Endometrial microvascular endothelial cells (primary cell): ENCODE data around the gene NKAIN2. TPM values are rescaled to one million over a fixed set of nuclear protein-coding genes. Genes with fewer than 3 reads are reported as not detected.
"Not testable (repeated sequence)": the region's sequence is repeated elsewhere in the genome, so short reads cannot be mapped to it uniquely, and the experiment has no call there.

Experiments used
- in situ Hi-C: cut with HindIII; loops from 2 replicates; pipeline ENCODE4 v1.10.0; 2017; ENCODE audit warnings: low sequenced_read_pairs, low pct_unique_long_range_greater_than_20kb; ENCODE audit errors: inconsistent ontology term
- total RNA-seq: library from RNA; depleted of rRNA; stranded (reverse); fragments of >200 nt; gene quantifications from one replicate; pipeline ENCODE4 v1.2.3, GENCODE V29; 2015; ENCODE audit errors: inconsistent ontology term

Gene NKAIN2
- total RNA-seq, 1 donor from 2014 or later, result not detected

DNA sequence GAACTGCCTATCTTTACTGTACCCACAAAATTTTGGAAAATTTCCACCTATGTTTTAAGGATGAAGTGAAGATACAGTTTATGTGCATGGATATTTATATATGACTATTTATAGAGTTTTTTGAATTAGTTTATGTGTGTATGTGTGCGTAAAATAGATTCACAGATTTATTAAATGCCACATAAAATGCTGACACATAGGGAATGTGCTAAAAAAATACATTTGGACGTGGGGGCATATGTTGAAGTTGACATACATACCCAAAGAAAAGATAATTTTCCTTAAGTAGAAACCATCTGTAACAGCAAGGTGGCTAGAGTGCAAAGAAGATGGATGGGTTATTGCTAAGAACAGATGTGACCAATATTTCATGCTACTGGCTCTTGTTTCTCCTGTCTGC is 856.5 kb downstream of the NKAIN2 start:
- in situ Hi-C loops, result no loop called here

DNA sequence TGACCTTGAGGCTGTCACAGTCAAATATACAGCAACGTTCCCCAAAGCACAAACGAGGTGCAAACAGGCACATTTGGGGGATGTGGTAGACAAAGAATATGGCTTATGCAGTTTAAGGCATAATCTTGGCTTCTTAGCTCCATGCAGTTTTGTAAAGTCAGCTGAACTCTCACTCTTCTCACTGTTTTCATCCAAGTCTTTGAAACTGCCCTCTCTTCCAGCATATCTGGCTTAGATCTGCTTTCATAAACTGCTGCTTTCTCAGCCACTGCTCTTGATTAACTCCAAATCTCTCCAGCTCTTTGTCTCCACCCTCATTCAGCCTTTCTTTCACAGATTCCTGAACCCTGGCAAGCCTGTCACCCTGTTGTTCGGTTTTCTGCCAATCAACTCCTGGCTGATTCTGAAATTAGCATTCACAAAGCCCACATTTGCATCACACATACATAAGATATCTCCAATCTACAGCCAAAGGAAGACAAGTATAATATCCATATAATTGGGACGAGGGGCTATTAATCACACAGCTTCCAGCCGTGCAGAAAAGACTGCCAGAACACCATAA is 857.5 kb downstream of the NKAIN2 start:
- in situ Hi-C loops, result no loop called here

DNA sequence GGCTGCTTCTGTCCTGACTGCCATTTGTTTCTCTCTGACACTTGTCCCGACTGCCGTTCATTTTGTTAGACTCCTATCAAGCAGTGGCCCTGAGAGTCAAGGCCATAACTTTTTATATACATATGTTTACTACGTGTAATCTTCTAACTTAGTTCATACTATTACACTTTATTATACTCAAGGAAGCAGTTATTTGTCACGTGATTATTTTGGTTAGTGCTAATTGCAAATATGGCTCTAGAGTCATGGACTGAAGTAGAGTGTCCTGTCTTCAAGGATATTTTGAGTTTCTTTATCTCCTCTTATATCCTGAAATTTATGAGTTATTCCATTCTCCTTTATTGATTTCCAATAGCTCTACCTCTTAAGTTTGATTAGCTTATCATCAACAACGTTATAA is 864.4 kb downstream of the NKAIN2 start:
- in situ Hi-C loops, result no loop called here

DNA sequence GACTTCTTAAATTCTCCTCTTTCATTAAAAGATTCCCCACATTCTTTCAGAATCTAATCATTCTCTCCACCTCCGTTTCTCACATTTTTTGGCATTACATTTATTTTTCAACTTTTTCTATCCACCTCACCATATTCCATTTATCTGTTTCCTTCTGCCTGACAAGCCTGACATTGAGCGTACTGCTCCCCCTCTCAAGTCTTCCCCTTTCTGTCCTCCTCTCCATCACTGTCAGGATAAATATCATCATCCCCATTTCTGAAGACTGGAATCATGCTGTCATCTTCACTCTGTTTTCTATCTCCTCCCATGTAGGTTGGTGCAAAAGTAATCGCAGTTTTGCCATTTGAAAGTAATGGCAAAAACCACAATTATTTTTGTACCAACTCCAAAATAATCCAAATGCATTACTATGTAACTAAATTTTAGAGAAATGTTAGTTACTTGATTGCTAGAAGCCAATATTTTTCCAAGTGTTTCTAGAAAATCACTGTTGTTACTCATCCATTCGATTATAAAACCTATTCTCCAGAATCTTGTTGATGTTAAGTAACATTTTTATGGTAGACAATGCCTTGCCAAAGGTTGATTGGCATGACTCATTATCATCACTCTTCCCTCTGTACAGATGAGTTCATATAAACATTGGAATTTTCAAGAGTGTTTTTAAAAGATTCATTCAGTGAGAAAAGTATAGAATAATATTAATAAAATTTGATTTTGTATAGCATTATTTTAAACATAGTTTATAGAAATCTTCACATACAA is 866.2 kb downstream of the NKAIN2 start:
- in situ Hi-C loops, result no loop called here

DNA sequence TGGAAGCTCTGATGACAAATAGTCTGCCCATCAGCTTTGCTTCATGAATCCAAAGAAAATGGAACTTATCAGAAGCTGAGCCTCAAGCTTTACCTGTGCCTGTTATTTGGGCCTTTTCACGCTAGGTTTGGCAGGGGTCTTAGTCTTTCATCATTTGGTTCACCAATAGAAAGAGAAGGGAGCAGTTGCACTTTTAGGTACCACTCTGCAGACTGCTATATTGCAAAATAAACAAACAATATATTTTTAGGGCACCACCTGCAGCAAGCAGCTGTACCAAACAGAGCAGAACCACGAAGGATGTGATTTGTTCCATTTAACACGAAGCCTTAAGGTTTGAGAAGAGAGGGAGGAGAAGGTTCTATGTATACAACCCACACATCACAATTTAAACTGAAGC is 867.1 kb downstream of the NKAIN2 start:
- in situ Hi-C loops, result no loop called here

DNA sequence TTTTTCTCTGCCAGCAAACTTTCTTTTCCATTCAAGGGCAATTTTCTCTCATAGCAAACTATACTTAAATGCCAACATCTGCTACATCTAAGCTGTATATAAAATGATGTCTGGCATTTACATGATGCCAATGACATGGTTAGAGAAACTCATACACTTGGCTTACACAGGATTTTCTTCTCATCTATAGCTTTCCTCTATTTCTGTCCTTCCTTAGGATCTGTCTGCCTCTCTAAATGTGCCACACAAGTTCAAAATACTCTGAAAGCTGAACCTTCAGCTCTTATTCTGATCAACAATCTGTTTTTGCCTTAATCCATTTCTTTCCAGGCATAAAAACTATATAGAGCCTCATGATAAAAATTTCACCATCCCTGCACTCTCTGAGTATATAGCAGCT is 867.7 kb downstream of the NKAIN2 start:
- in situ Hi-C loops, result no loop called here

DNA sequence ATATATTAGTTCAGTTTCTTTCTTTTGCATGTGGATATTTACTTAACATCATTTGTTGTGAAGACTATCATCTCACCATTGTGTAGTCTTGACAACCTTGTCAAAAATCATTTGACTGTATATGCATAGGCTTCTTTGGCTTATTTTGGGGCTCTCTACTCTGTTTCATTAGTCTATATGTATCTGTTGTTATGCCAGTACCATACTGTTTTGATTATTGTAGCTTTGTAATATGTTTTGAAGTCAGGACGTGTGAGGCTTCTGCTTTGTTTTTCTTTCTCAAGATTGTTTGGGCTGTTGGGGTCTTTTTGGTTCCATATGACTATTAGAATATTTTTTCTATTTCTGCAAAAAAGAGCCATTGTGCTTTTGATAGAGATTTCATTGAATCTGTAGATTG is 870.4 kb downstream of the NKAIN2 start:
- in situ Hi-C loops, result no loop called here

DNA sequence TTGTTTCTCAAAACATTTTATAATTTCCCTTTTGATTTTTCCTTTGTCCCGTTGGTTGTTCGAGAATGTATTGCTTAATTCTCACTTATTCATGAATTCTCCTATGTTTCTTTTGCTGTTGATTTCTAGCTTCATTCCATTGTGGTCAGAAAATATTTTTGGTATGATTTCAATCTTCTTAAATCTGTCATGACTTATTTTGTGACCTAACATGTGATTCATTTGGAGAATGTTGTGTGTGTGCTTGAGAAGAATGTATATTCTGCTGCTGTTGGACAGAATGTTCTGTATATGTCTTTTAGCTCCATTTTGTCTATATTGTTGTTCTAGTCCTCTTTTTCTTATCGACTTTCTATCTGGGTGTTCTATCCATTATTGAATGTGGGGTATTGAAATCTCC is 872.4 kb downstream of the NKAIN2 start:
- in situ Hi-C loops, result no loop called here

DNA sequence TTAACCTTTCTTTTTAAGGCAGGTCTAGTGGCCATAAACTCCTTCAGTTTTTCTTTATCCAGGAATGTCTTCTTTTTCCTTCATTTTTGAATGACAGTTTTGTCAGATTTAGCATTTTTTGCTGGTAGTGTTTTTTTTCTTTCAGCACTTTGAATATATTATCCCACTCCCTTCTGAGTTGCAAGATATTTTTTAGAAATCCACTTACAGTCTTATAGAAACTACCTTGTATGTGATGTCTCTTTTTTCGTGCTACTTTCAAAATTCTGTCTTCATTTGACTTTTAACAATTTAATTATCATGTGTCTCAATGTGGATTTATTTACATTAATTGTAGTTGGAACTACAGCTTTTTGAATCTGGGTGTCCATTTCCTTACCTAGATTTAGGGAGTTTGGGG is 874.2 kb downstream of the NKAIN2 start:
- in situ Hi-C loops, result no loop called here

DNA sequence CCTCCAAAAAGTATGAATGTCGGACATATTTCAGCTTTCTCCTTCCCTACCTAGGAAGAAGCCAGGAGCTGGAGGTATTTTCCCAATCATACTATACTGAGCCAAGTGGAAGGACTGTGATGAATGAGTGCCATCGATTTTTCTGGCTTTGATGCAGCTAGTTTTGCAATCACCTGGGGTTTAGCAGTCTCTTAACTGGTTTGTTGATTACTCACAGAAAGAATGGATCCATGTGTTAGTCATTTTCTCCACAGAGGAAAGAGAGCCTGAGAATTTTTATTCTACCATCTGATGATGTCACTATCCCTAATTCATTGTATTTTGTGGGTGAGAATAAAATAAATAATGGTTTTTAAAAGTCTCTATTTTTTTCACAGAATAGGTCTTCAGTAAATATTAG is 875.7 kb downstream of the NKAIN2 start:
- in situ Hi-C loops, result no loop called here

DNA sequence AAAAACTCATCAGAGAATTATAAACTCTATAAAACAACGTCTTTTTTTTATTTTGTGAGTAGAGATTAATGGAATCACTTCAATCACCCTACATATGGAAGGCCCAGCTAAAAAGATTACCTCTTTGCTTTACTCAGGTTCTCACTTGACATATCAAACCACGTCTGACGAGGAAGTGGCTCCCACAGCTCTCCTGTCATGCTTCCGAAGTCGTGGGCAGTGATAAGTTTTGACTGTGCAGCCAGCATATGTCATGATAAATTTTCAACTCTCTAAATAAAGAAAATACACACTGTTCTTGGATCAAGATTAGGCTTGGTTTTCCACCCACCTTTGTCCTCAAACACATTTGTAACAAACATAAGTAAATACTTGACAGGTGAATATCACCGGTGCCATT is 879.1 kb downstream of the NKAIN2 start:
- in situ Hi-C loops, result no loop called here

DNA sequence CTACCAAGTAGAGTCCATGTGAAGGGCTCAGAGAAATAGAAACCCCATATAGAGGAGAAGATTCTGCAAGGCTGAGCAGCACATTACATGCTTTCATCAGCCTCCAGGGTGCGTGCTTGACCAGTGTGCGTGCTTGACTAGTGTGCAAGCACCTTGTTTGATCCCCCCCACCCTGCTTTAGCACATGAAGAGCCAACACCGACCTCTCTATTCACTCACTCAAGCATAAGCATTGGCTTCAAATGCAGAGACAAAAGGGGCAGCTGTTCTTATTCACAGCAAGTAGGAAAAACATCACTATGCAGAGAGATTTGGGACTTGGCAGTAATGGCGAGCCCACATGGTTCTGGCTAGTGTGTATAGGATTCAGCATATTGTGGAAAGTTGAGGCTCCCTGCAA is 879.8 kb downstream of the NKAIN2 start:
- in situ Hi-C loops, result no loop called here

DNA sequence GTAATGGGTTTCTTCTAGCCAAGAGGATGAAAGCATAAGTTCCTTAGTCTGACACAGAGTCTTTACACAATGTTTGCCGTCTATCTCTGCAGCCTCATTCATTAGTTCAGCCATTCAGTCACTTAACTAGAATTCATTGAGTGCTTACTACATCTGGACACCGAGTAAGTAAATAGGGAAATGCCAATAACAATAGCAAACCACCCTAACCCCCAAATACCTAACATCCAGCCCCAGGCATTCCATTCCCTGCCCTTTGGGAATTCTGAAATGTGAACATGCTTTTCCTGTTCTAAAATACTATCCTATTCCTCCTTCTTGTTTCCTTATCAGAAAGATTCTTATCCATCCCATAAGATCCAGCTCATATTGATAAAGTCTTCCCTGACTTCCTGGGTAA is 881.0 kb downstream of the NKAIN2 start:
- in situ Hi-C loops, result no loop called here

DNA sequence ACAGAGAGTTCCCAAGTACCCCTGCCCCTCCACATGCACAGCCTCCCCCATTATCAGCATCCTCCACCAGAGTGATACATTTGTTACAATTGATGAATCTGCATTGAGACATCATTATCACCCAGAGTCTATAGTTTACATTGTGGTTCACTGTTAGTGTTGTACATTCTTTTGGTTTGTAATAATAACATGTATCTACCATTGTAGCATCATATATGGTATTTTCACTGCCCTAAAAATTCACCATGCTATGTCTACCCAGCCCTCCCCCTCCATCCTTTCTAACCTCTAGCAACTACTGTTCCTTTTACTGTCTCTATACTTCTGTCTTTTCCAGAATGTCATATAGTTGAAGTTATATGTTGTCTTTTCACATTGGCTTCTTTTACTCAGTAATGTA is 884.7 kb downstream of the NKAIN2 start:
- in situ Hi-C loops, result no loop called here

DNA sequence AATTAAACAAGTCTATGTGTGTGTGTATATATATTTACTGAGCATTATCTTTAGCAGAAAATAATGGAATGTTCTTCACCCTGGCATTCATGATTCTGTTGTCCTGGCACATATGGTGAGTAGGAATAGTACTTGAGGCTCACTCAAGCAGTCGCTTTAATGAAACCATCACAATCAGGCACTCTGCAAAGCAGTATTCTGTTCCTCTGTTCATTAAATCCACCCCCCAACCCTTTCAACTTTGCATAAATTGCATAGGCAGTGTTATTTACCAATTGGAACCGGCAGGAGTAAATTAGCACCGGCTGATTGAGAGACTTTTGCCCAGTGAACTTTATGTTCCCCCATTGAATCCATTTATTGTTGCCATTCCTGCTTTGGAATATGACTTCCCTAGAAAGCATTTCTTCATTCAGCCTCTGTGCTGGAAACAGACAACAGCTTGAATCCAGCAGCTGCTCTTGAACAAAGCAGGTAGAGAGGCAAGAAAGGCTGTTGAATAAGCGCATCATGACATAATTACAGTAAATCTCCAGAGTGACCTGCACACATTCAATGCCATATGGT is 890.6 kb downstream of the NKAIN2 start:
- in situ Hi-C loops, result no loop called here

DNA sequence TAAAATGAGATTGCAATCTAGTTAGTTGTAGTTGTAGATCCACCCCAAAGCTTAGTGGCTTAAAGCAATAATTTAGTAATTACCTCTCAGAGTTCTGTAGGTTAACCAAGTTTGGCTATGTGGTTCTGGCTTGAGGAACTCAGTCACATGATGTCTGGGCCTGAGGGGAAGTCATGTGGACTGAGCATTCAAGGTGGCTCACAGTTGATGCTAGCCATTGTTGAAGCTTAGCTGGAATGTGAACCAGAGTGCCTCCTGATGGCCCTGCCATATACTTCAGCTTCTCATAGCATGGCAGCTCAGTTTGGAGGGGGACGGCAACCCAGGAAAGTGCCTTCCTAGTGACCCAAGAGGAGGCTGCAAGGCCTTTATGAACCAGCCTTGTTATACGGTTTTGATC is 895.4 kb downstream of the NKAIN2 start:
- in situ Hi-C loops, result no loop called here

DNA sequence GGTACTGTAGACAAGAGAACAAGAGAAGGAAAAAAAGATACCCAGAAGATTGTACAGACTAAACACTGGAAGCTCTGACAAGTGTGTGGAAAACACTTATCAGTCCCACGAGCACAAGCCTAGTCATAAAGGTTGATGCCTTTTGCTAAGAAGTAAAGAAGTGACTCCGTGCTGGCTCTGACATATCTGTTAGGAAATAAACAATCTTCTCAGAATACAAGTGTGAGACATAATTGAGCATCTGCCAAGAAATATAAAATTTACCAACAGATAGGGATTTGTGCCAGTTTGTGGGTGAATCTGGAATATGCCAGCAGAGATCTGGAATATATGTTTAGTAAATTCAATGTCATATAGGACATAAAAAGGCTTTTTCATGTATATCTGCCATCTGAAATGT is 899.9 kb downstream of the NKAIN2 start:
- in situ Hi-C loops, result no loop called here

DNA sequence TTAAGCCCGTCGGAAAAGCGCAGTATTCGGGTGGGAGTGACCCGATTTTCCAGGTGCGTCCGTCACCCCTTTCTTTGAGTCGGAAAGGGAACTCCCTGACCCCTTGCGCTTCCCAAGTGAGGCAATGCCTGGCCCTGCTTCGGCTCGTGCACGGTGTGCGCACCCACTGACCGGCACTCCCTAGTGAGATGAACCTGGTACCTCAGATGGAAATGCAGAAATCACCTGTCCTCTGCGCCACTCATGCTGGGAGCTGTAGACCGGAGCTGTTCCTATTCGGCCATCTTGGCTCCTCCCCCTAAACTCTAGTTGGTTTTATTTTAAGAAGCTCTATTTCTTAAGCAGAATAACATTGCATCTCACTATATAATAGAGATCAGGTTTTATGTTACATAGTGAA is 908.9 kb downstream of the NKAIN2 start:
- in situ Hi-C loops, result not testable (repeated sequence)

DNA sequence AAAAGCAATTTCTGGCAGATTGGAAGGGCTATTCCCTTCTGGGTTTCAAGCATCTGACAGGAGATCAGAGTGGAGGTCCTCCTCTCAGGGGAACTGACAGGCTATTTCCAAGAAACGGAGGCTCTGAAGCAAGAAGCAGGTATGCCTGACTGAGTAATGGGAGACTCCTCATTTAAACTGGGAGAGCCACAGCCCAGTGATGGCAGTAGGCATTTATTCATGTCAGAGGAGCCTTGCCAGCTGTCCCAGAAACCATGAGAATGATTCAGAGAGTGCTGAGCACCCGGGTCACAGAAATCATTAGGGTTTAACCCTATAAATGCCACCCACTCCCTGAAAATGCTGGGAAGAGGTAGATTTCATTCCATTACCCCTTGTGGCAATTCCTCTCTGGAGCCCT is 911.1 kb downstream of the NKAIN2 start:
- in situ Hi-C loops, result no loop called here

DNA sequence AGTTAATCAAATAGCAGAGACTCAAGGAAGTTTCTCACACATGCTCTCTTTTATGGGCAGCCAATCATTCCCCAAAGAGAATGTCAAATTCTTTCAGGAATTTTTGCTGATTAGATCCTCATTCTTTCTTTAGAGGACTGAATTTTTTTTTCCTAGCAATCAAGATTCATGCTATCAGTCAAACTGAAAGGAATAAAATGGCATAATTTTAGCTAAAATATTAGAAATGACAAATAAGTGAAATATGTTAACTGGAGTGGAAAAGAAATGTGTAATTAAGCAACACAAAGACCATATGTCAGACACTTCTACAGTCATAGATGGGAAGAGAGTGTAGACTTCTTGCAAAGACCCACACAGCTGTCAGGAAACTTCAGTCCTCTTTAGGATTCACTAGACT is 916.2 kb downstream of the NKAIN2 start:
- in situ Hi-C loops, result no loop called here

DNA sequence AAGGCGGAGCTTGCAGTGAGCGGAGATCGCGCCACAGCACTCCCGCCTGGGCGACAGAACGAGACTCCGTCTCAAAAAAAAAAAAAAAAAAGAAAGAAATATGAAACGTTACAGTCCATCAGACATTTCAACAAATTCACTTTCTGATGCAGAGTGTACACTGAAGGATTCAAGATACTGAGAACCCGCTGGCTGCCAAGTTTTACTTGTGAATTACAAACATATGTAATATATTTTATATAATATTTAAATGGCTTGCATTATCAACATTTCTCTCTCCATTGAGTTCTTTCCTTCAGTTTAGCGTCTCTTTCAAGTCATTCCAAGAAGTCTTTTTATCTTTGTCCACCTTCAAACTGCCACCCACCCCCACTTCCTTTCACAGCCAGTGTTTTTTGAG is 917.7 kb downstream of the NKAIN2 start:
- in situ Hi-C loops, result no loop called here
